Skin of body (tissue), 2 donors: Measurements from ENCODE around the gene PAX5. TPM values are rescaled to one million over a fixed set of nuclear protein-coding genes. Genes with fewer than 3 reads are reported as not detected.

Experiments
- DNase-seq: peaks from one replicate; lab custom pipeline; 2025; lab: John Stamatoyannopoulos, UW
- total RNA-seq: library from RNA; depleted of rRNA; stranded (reverse); fragments of >200 nt; gene quantifications from one replicate; pipeline ENCODE4 v1.2.3, GENCODE V29; 2014

The PAX5 gene
- total RNA-seq, 1 donor from 2014 or later = 0.30 TPM

DNA sequence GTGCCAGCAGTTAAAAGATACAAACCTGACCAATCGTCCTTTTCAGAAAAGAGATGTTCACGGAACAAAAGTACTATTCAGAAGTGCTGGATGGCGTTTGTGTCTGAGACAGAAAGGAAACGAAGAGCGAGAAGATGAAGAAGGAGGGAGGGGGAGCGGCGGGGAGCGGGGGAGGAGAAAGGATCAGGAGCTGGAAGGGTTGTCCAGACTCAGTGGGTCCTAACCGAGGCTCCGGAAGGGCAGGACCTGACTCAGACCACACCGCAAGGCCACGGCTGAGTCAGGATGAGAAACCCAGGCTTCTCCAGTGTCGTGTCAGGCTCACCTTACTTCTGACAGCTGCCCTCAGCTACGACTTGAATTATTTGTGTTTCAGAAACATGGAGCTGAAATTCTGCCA, 46.2 kb downstream of the PAX5 start:
- DNase-seq = no peak

DNA sequence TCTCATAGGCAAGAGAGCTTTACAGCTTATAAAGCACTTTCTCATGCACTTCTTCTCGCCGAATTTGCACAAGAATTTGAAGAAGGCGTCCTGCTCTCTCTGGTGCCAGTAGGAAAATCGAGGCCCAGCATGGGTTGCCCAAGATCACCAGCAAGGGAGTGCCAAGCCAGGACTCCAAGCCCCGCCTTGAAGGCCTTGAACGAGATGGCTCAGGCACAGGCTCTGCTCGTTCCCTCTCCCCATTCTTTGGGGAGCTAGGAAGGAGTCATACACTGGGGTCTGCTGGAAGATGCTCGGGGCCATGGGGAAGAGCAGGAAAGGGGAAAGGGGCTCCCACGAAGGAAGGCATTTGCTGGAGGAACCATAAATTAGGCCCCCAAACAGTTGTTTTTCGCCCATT, 46.7 kb downstream of the PAX5 start:
- no peak for DNase-seq

GRCh38 chr9:36986468-36987408, 47.3 kb downstream of the PAX5 start:
- no peak for DNase-seq

DNA sequence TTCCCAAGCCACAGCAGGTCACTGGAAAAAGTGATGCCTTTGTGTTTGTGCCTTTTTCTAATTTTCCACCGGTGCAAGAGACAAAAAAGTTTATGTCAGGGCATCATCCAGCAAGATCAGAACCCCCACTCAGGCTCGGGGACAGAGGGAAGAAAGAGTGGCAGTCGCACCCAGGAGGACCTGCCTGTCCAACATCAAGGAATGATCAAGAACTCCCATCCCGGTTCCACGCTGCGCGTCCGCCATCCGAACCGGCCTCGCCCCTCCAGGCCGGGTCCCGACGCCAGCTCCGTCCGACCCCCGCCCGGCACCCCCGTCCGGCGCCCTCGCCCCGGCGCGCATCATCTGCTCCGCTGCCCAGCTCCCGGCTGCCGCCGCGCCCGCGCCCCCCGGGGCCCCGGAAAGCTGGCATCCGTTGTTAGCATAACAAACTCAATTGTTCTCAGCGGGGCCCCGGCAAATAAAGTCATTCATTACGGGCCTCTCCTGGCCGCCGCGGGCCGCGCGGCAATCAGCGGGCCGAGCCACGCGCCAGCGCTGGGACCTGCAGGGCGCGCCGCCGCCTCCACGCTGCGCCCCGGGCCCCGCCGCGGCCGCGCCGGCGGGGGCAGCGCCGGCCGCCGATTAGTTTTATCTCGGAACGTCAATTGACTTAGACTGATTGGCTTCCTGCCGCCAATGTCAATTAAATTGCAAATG, 48.1 kb downstream of the PAX5 start:
- no peak for DNase-seq

DNA sequence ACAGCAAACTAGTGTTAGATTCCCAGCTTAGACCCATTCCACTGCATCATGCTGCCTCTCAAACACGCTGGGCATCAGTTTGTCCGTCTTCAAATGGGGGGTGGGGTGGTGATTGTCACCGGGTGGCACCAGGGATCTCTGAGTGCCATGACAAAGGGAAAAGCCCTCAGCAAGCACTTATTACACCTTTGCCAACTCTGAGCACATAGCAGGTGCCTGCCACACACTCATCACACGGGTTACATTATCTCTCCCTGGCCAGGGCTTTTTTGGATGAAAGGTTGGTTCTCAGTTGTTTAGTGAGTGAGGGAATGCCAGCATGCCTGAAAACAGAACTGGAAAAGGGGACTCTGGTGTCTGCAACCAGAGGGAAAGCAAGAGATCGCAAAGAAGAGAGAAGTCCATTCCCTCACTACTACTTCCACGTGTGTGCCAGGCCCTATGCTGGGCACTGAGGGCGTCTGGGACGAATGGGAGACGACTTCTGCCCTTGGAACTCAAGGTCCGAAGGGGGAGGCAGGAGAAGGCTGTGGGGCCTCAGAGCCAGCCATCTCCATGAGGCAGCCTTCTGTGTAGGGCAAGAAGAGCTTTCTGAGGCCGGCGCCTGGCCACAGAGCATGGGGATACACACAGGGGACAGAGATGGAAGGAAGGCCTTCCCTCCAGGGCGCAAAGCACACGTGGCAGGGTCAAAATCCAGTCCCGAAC, 48.9 kb downstream of the PAX5 start:
- DNase-seq = no peak

DNA sequence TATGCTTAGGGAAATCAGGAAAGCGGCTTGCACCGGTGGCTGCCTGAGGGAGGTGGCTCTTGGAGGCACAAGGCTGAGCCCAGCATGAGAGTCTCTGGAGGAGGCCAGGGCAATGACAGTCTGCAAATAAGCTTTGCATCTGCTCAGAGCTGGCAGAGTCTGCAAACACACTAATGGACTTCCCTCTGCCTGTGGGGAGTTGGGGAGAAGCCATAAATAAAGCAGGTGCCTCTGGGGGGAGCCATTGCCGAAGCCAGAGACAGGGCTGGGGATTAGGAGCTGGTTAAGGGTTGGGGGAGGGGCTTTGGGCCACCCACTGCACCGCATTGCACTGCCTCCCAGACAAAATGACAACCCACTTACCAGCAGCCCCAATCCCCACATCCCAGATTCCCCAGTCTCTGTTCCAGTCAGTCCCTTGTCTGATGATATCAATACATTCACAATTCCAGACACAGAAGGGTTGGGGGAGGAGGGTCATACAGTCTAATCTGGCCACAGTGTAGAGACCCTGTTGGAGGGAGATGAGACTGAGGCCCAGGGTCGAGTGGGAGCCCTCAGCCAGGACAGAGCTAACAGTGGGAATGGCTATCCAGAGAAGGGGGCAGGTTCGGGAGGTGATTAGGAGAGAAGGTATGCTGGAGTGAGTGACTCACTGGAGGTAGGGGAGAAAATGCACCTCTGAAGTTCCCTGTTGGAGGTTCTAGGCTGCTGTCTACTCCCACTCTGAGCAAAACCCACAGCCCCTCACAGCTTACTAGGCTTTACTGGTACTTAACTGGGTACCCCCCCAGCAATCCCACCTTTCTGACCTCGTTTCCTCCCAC, 53.7 kb downstream of the PAX5 start:
- DNase-seq = no peak

DNA sequence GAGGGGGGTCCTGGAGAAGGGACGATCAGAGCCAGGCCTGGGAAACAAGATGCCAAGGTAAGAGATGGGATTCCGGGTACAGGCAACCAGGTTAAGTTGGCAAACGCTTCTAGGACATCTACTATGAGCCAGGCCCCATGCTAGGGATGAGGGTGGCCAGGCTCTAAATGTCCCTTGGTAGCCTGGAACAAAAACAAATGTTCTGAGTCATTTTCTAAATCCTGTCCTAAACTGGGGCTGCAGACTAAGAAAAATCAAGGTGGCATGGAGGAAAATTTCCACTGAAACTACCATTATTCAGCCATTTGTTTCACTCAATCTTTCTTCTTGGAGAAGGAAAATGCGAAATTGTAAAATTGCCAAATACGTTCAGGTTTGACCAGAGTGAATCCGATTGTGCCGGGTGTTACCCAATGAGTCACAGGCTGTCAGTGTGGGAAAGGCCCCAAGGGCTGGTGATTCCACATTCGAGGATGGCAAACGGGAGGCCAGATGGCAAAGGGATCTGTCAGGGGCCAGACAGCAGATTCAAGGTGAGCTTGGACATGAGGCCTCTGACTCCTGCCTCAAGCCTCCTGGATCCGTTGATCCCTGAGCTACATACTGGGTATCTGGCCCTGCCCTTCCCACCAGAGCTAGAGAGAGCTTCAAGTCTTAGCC, 57.6 kb downstream of the PAX5 start:
- DNase-seq = no peak

GRCh38 chr9:36974731-36975130, 59.3 kb downstream of the PAX5 start:
- no peak for DNase-seq

DNA sequence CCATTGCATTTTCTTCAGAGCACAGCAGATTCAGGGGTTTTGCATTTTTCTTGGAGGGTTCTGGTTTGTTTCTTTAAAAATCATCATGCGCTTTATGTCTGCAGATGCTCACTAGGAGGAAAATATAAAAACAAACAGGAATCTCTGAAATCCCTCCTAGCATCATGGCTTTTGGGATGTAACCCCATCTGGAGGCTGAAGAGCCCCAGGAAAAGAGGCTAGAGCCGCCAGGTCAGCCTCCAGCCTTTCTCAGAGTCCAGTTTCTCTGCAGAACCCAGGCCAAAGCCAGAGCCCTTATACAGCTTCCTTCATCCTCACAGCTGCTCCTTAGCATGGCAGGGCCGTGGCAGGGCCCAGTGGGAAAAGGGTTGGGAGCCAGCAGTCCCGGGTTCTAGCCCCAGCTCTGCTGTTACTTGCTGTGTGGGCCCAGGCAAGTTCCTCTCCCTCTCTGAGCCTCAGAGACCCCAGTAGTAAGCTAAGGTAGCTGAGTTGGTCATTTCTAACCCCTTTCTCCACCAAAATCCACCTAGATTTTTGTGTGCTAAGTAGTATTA, 62.1 kb downstream of the PAX5 start:
- DNase-seq = no peak

DNA sequence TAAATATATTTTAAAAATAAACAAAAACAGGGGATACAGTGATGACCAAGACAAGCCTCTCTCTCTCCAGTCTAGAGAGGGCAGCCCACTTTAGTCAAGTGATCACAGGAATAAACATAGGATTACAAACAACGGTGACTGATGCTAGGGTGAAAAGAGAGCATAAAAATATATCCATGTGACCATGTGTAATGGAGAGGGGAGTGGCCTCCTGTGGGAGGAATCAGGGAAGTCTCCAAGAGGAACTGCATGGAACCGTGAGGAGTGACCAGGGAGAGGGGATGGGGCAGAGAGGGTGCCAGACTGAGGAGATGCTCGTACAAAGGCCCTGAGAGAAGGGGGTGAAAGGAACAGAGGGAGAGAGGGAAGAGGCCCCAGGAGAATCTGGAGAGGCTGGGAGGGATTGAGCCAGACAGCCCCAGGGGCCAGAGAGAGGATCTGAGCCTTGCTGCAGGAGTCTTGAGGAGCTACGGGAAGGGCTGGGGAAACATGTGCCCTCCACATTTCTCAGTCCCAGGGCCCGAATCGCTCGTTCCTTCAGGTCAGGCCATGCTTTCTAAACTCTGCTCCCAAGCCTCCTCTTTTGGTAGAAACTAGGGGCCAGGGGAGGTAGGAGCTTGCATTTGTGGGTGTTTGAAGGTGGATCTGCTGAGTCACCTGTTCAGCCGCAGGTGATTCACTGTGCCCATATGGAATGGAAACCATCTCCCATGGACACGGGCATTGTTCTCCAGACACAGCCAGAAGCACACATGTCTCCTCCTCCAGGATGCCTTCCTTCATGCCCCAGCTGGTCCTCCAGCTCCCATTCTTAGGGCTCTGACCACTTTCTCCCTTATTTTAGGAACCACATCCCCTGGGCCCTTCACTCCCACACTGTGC, 63.8 kb downstream of the PAX5 start:
- DNase-seq = no peak

GRCh38 chr9:36969216-36969771, 64.8 kb downstream of the PAX5 start:
- no peak for DNase-seq

- no peak for DNase-seq
Observed at GRCh38 chr9:36968574-36969215, 65.4 kb downstream of the PAX5 start.

DNA sequence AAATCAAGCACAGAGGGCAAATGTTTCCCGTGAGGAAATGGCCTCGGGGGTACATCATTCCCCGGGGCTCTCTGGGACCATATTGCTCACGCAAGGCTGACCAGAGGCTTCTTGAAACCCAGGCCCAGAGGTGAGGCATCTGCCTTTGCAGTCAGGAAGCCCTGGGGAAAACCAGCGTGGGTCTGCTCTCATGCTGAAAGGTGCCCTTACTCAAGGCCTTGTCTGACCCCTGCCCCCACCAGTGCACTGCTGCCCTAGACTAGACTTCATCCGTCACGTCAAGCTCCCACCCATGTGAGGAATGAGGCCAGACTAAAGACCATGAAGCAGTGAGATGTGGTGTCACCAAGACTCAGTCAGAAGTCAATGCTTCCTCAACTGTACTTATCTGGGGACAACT, 66.1 kb downstream of the PAX5 start:
- no peak for DNase-seq

- no peak for DNase-seq
Observed at GRCh38 chr9:36966371-36967097, 67.5 kb downstream of the PAX5 start.

DNA sequence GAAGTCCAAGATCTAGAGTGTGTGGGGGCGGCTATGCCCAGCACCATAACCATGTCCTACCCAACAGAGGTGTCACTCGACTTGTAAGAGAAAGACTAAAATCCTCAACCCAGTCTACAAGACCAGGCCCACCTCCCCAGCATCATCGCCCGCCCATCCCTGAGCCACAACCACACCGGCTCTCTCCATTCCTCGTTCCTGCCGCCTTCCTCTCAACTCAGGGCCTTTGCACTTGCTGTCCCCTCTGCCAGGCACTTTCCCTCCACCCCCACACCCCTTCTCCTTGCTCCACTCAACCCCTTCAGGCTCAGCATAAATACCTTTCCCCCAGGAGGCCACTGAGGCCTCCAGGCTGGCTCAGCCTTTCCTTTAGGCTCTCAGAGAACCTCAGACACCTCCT, 69.3 kb downstream of the PAX5 start:
- no peak for DNase-seq

GRCh38 chr9:36963346-36963745, 70.7 kb downstream of the PAX5 start:
- DNase-seq = no peak

GRCh38 chr9:36962691-36963090, 71.4 kb downstream of the PAX5 start:
- DNase-seq = no peak
